HG03521 (cell line): Measurements from ENCODE around the gene MAPK4.
"Not testable (repeated sequence)": the region's sequence is repeated elsewhere in the genome, so short reads cannot be mapped to it uniquely, and the experiment has no call there.

Source experiments
- ATAC-seq: cut with Tn5 transposase; IDR thresholded peaks from one replicate; pipeline ENCODE4 v1.9.1; 2021; ENCODE audit warnings: mild to moderate bottlenecking, moderate library complexity; ENCODE audit not compliant: unreplicated experiment

Gene MAPK4

GRCh38 chr18:50573196-50573595, 13.3 kb downstream of the MAPK4 start:
- not testable (repeated sequence) for ATAC-seq

- ATAC-seq, result no peak
Measured at GRCh38 chr18:50573679-50574078, 13.8 kb downstream of the MAPK4 start.

- no peak for ATAC-seq
Measured at GRCh38 chr18:50578030-50578429, 18.1 kb downstream of the MAPK4 start.

- no peak for ATAC-seq
Measured at GRCh38 chr18:50578651-50579050, 18.8 kb downstream of the MAPK4 start.

GRCh38 chr18:50579061-50579774, 19.3 kb downstream of the MAPK4 start:
- no peak for ATAC-seq

GRCh38 chr18:50581517-50581916, 21.6 kb downstream of the MAPK4 start:
- no peak for ATAC-seq

GRCh38 chr18:50582500-50582899, 22.6 kb downstream of the MAPK4 start:
- no peak for ATAC-seq

GRCh38 chr18:50586710-50587109, 26.8 kb downstream of the MAPK4 start:
- ATAC-seq, result no peak

- no peak for ATAC-seq
Measured at GRCh38 chr18:50590593-50590992, 30.7 kb downstream of the MAPK4 start.

GRCh38 chr18:50594012-50594411, 34.1 kb downstream of the MAPK4 start:
- ATAC-seq, result no peak

GRCh38 chr18:50594942-50595341, 35.1 kb downstream of the MAPK4 start:
- ATAC-seq, result no peak

- no peak for ATAC-seq
Measured at GRCh38 chr18:50602466-50602865, 42.6 kb downstream of the MAPK4 start.

GRCh38 chr18:50606609-50607008, 46.7 kb downstream of the MAPK4 start:
- no peak for ATAC-seq

- no peak for ATAC-seq
Measured at GRCh38 chr18:50607378-50607926, 47.6 kb downstream of the MAPK4 start.

GRCh38 chr18:50609171-50609570, 49.3 kb downstream of the MAPK4 start:
- not testable (repeated sequence) for ATAC-seq

GRCh38 chr18:50610349-50610748, 50.5 kb downstream of the MAPK4 start:
- ATAC-seq, result no peak

GRCh38 chr18:50611529-50611941, 51.6 kb downstream of the MAPK4 start:
- no peak for ATAC-seq

GRCh38 chr18:50614838-50615237, 55.0 kb downstream of the MAPK4 start:
- ATAC-seq, result no peak

GRCh38 chr18:50616484-50617048, 56.7 kb downstream of the MAPK4 start:
- ATAC-seq, result no peak

GRCh38 chr18:50619861-50620275, 60.0 kb downstream of the MAPK4 start:
- no peak for ATAC-seq

- no peak for ATAC-seq
Measured at GRCh38 chr18:50620319-50620718, 60.4 kb downstream of the MAPK4 start.

- no peak for ATAC-seq
Measured at GRCh38 chr18:50621366-50621765, 61.5 kb downstream of the MAPK4 start.
